HG02798 (cell line): ENCODE data around the gene KCNJ16.

Experiments used
- ATAC-seq: cut with Tn5 transposase; IDR thresholded peaks from one replicate; pipeline ENCODE4 v1.9.1; 2021; ENCODE audit warnings: mild to moderate bottlenecking; ENCODE audit not compliant: unreplicated experiment, poor library complexity

The KCNJ16 gene

GRCh38 chr17:70123193-70123592 lies 48.2 kb downstream of the KCNJ16 start:
- ATAC-seq = no peak

- ATAC-seq = no peak
Observed at GRCh38 chr17:70124723-70125122, 49.7 kb downstream of the KCNJ16 start.

GRCh38 chr17:70127221-70127873 lies 52.3 kb downstream of the KCNJ16 start:
- no peak for ATAC-seq

- ATAC-seq = no peak
Observed at GRCh38 chr17:70128727-70129238, 53.8 kb downstream of the KCNJ16 start.

GRCh38 chr17:70130289-70130688 lies 55.3 kb downstream of the KCNJ16 start:
- no peak for ATAC-seq

GRCh38 chr17:70132505-70132904 lies 57.5 kb downstream of the KCNJ16 start:
- no peak for ATAC-seq

- ATAC-seq = no peak
Observed at GRCh38 chr17:70134042-70134441, 59.0 kb downstream of the KCNJ16 start.

GRCh38 chr17:70134777-70135176 lies 59.8 kb downstream of the KCNJ16 start:
- no peak for ATAC-seq

- no peak for ATAC-seq
Observed at GRCh38 chr17:70136131-70136530, 61.1 kb downstream of the KCNJ16 start.

- peak; percentile 99 for ATAC-seq
Observed at GRCh38 chr17:70137451-70138230, 62.6 kb downstream of the KCNJ16 start.

- ATAC-seq = no peak
Observed at GRCh38 chr17:70138291-70138865, 63.4 kb downstream of the KCNJ16 start.

GRCh38 chr17:70139449-70139993 lies 64.5 kb downstream of the KCNJ16 start:
- no peak for ATAC-seq

- ATAC-seq = no peak
Observed at GRCh38 chr17:70144260-70144846, 69.3 kb downstream of the KCNJ16 start.

GRCh38 chr17:70153210-70153609 lies 78.2 kb downstream of the KCNJ16 start:
- no peak for ATAC-seq

- ATAC-seq = no peak
Observed at GRCh38 chr17:70157151-70157550, 82.1 kb downstream of the KCNJ16 start.

GRCh38 chr17:70158180-70158579 lies 83.2 kb downstream of the KCNJ16 start:
- ATAC-seq = no peak

- ATAC-seq = no peak
Observed at GRCh38 chr17:70158591-70158990, 83.6 kb downstream of the KCNJ16 start.

- ATAC-seq = no peak
Observed at GRCh38 chr17:70159980-70160379, 85.0 kb downstream of the KCNJ16 start.

- ATAC-seq = no peak
Observed at GRCh38 chr17:70161519-70161918, 86.5 kb downstream of the KCNJ16 start.

- no peak for ATAC-seq
Observed at GRCh38 chr17:70165383-70165782, 90.4 kb downstream of the KCNJ16 start.

GRCh38 chr17:70166615-70167014 lies 91.6 kb downstream of the KCNJ16 start:
- no peak for ATAC-seq
